Smooth muscle cell (in vitro differentiated cells): ENCODE measurements around the gene PSMC1. TPM values are rescaled to one million over a fixed set of nuclear protein-coding genes. Genes with fewer than 3 reads are reported as not detected.

Experiments used
- DNase-seq: peaks from one replicate; lab custom pipeline; 2025; ENCODE audit not compliant: unreplicated experiment; lab: John Stamatoyannopoulos, UW
- H2AFZ ChIP-seq: fragments of 200-600 bp; sonication (generic); 2 replicates; pipeline ENCODE4 v1.6.0; 2016; ENCODE audit warnings: antibody characterized with exemption, low read depth, mild to moderate bottlenecking
- H3F3A ChIP-seq: fragments of 200-600 bp; sonication (generic); 2 replicates; pipeline ENCODE4 v1.6.0; 2017; ENCODE audit warnings: antibody characterized with exemption, low read depth
- H3K27ac ChIP-seq: fragments of 200-600 bp; sonication (generic); 2 replicates; pipeline ENCODE4 v1.5.1; 2016; ENCODE audit warnings: low read depth, mild to moderate bottlenecking
- H3K27me3 ChIP-seq: fragments of 200-600 bp; sonication (generic); 2 replicates; pipeline ENCODE4 v1.6.1; 2016; ENCODE audit warnings: low read depth, mild to moderate bottlenecking
- H3K36me3 ChIP-seq: fragments of 200-600 bp; sonication (generic); 2 replicates; pipeline ENCODE4 v1.5.1; 2016; ENCODE audit warnings: low read depth
- H3K4me1 ChIP-seq: fragments of 200-600 bp; sonication (generic); 2 replicates; pipeline ENCODE4 v1.5.1; 2016; ENCODE audit warnings: low read depth
- H3K4me2 ChIP-seq: fragments of 200-600 bp; sonication (generic); 2 replicates; pipeline ENCODE4 v1.6.0; 2016; ENCODE audit warnings: mild to moderate bottlenecking
- H3K4me3 ChIP-seq: fragments of 200-600 bp; sonication (generic); 2 replicates; pipeline ENCODE4 v1.5.1; 2016; ENCODE audit warnings: mild to moderate bottlenecking
- H3K79me2 ChIP-seq: fragments of 200-600 bp; sonication (generic); 2 replicates; pipeline ENCODE4 v1.6.0; 2016; ENCODE audit warnings: low read depth, mild to moderate bottlenecking
- H3K9ac ChIP-seq: fragments of 200-600 bp; sonication (generic); 2 replicates; pipeline ENCODE4 v1.6.0; 2016; ENCODE audit warnings: low read depth
- H3K9me3 ChIP-seq: fragments of 200-600 bp; sonication (generic); replicated peaks from 2 replicates; pipeline ENCODE4 v1.5.1; 2016; ENCODE audit warnings: low read depth
- H4K20me1 ChIP-seq: fragments of 200-600 bp; sonication (generic); 2 replicates; pipeline ENCODE4 v1.6.0; 2016; ENCODE audit warnings: low read depth
- WGBS: methylation state at CpG from one replicate; pipeline ENCODE4 v1.1.7; 2016; ENCODE audit warnings: low lambda C conversion rate; 5-methylcytosine and 5-hydroxymethylcytosine counted together
- polyA plus RNA-seq: library from polyadenylated mRNA; unstranded; fragments of >200 nt; fragmentation: Nextera tagmentation; extraction: Ambion mirVana; gene quantifications from 2 replicates; pipeline ENCODE4 v1.2.1, GENCODE V29; 2016
- total RNA-seq: library from RNA; depleted of rRNA; stranded (reverse); fragments of >200 nt; gene quantifications from 2 replicates; pipeline ENCODE4 v1.2.3, GENCODE V29; 2014
- TF ChIP-seq, protein P1 (sequence below): fragments of 200-600 bp; sonication (generic); IDR thresholded peaks from 2 replicates; pipeline ENCODE4 v1.5.1; 2017; ENCODE audit warnings: borderline replicate concordance, mild to moderate bottlenecking, antibody characterized with exemption; ENCODE audit not compliant: insufficient read depth, poor library complexity, severe bottlenecking

Gene PSMC1
- total and polyA plus RNA-seq, 2 experiments from 2014 or later, result 151 to 172 TPM

DNA sequence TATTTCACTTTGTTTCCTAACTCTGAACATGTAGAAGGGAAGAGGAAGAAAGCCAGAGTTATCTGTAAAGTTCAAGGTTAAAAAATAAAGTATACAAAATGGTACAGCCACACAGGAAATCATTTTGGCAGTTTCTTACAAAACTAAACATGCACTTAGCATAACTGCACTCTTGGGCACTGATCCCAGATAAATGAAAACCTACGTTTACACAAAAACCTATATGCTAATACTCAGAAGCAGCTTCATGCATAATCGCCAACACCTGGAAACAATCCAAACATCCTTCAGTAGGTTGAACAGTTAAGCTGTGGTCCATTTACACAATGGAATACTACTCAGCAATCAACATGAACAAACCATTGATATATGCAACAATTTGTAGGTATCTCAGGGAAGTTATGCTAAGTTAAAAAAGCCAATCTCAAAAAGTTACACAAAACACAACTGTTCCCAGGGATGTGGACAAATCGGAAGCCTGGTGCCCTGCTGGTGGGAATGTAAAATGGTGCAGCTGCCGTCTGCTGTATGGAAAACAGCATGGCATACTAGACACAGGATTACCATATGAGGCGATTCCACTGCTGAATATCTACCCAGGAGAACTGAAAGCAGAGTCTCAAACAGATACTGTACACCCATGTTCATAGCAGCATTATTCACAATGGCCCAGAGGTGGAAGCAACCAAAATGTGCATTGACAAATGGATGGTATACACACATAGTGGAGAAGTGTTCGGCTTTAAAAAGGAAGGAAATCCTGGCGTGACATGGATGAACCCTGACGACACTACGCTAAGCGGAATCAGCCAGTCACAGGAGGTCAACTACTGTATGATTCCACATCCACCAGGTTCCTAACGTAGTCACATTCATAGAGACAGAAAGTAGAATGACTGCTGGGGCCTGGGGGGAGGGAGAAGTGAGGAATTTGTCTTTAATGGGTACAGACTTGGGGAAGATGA, 37.7 kb downstream of the PSMC1 start:
- H2AFZ ChIP-seq, result no peak overlapping the region
- WGBS, result 98% methylated on average over 11 of the region's 11 CpGs
- H3F3A ChIP-seq, result no peaks in the 10 kb centered on the region
- H3K79me2 ChIP-seq, result no peaks in the 10 kb centered on the region
- no peaks in the 10 kb centered on the region for H4K20me1 ChIP-seq
- H3K4me2 ChIP-seq, result no peak overlapping the region
- no peak for DNase-seq
- H3K4me1 ChIP-seq, result no peaks in the 10 kb centered on the region
- H3K4me3 ChIP-seq, result no peak overlapping the region
- TF ChIP-seq, protein P1, sequence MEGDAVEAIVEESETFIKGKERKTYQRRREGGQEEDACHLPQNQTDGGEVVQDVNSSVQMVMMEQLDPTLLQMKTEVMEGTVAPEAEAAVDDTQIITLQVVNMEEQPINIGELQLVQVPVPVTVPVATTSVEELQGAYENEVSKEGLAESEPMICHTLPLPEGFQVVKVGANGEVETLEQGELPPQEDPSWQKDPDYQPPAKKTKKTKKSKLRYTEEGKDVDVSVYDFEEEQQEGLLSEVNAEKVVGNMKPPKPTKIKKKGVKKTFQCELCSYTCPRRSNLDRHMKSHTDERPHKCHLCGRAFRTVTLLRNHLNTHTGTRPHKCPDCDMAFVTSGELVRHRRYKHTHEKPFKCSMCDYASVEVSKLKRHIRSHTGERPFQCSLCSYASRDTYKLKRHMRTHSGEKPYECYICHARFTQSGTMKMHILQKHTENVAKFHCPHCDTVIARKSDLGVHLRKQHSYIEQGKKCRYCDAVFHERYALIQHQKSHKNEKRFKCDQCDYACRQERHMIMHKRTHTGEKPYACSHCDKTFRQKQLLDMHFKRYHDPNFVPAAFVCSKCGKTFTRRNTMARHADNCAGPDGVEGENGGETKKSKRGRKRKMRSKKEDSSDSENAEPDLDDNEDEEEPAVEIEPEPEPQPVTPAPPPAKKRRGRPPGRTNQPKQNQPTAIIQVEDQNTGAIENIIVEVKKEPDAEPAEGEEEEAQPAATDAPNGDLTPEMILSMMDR, result no peak
- H3K9ac ChIP-seq, result no peak overlapping the region
- no peaks in the 10 kb centered on the region for H3K9me3 ChIP-seq
- H3K27me3 ChIP-seq, result no peaks in the 10 kb centered on the region
- H3K36me3 ChIP-seq, result no peaks in the 10 kb centered on the region
- no peak overlapping the region for H3K27ac ChIP-seq

DNA sequence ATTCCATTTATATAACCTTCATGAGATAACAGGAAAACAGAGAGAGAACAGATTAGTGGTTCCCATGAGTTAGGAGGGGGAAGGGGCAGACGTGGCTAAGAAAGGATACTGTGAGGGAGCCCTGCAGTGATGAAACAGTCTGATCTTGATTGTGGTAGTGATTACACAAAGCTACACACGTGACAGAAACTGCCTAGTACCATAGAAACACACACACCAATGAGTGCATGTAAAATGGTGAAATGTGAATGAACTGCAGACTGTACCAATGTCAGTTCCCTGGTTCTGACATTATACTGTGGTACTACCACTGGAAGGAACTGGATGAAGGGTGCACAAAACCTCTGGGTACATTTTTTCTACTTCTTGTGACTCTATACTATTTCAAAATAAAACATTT, 38.5 kb downstream of the PSMC1 start:
- Histone ChIP-seq H3K79me2 (no peaks in the 10 kb centered on the region), H3K4me3 (no peak overlapping the region), H3K4me1 (no peaks in the 10 kb centered on the region), H3K9ac (no peak overlapping the region), H3K36me3 (no peaks in the 10 kb centered on the region), H3K4me2 (no peak overlapping the region), H3K27ac (no peak overlapping the region), H3F3A (no peaks in the 10 kb centered on the region), H3K9me3 (no peaks in the 10 kb centered on the region), H4K20me1 (no peaks in the 10 kb centered on the region), H2AFZ (no peak overlapping the region), H3K27me3 (no peaks in the 10 kb centered on the region)
- DNase-seq, result no peak
- 82% methylated on average over 2 of the region's 2 CpGs for WGBS
- TF ChIP-seq, protein P1, result no peak

DNA sequence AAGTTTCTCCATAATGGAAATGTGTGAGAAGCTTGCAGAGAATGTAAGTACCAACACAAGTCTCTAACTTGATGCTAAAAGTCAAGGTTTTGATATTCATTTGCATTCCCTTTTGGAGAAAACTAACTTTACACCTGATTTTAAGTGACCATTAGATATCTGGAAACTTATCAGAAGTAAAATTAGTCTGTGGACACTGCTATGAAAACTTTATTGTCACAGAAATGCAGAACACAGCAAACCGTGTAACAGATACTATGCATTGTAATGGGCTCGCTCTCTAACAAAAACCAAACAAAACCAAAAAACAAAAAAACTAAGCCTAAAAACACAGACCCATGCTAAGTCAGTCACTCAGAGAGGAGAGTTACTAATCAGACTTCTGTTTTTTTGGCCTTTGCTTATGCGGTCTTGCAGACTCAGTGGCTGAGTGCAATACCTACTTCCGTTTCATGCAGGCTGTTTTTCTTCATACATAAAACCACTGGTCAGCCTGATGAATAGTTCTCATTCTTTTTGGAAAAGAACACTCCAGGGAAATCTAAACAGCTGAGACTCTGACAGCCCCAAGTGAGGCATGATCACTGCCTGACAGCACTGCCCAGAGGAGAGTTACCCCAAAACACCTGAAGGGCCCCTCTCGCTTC, 39.6 kb downstream of the PSMC1 start:
- Histone ChIP-seq H3K4me2 (no peak overlapping the region), H3K9ac (no peak overlapping the region), H3K9me3 (no peaks in the 10 kb centered on the region), H3K27me3 (no peaks in the 10 kb centered on the region), H3K4me3 (no peak overlapping the region), H3K4me1 (no peaks in the 10 kb centered on the region), H4K20me1 (no peaks in the 10 kb centered on the region), H2AFZ (no peak overlapping the region), H3F3A (no peaks in the 10 kb centered on the region), H3K27ac (no peak overlapping the region), H3K36me3 (no peaks in the 10 kb centered on the region), H3K79me2 (no peaks in the 10 kb centered on the region)
- TF ChIP-seq, protein P1, result no peak
- 90% methylated on average over 5 of the region's 5 CpGs for WGBS
- DNase-seq, result no peak
